OCI-LY7 (cell line): ENCODE results near the gene DYNLT2B.

Experiments
- CTCF ChIP-seq: fragments of 200-600 bp; sonication (generic); conservative IDR thresholded peaks from 2 replicates; pipeline ENCODE4 v1.5.1; 2014; ENCODE audit warnings: mild to moderate bottlenecking, antibody characterized with exemption, low read length, moderate library complexity, mixed read lengths
- EZH2phosphoT487 ChIP-seq: fragments of 200-600 bp; sonication (generic); IDR thresholded peaks from 2 replicates; pipeline ENCODE4 v1.6.1; 2018; ENCODE audit warnings: low read depth, borderline replicate concordance, mild to moderate bottlenecking, mixed run types, antibody characterized with exemption, low read length, moderate library complexity, mixed read lengths

GRCh38 chr3:196255776-196256175, 62.3 kb downstream of the DYNLT2B start:
- TF ChIP-seq CTCF = no peak
- TF ChIP-seq EZH2phosphoT487 = no peak
